Measurements from ENCODE around the gene PGA5.
A peak's percentile ranks its signal among the peaks of the same experiment; 100 is the strongest.

Gene PGA5

GRCh38 chr11:61267437-61267841, 26.5 kb downstream of the PGA5 start:
- DNase-seq (ENCODE audit: low read depth), result no peak

- DNase-seq (ENCODE audit: low read depth), result no peak
These were observed 27.7 kb downstream of the PGA5 start for GRCh38 chr11:61268588-61269250.

- DNase-seq (ENCODE audit: low read depth), result no peak
These were observed 29.5 kb downstream of the PGA5 start for GRCh38 chr11:61270354-61271076.

GRCh38 chr11:61272731-61273130, 31.8 kb downstream of the PGA5 start:
- DNase-seq (ENCODE audit: low read depth), result no peak

- DNase-seq (ENCODE audit: low read depth), result no peak
These were observed 32.5 kb downstream of the PGA5 start for GRCh38 chr11:61273178-61274078.

- no peak for DNase-seq (ENCODE audit: low read depth)
These were observed 33.1 kb downstream of the PGA5 start for GRCh38 chr11:61274084-61274483.

- no peak for DNase-seq (ENCODE audit: low read depth)
These were observed 34.2 kb downstream of the PGA5 start for GRCh38 chr11:61275191-61275590.

GRCh38 chr11:61277186-61278000, 36.4 kb downstream of the PGA5 start:
- no peak for DNase-seq (ENCODE audit: low read depth)

- no peak for DNase-seq (ENCODE audit: low read depth)
These were observed 37.1 kb downstream of the PGA5 start for GRCh38 chr11:61278001-61278470.

- no peak for DNase-seq (ENCODE audit: low read depth)
These were observed 39.1 kb downstream of the PGA5 start for GRCh38 chr11:61279934-61280659.

GRCh38 chr11:61280883-61281580, 40.1 kb downstream of the PGA5 start:
- DNase-seq (ENCODE audit: low read depth), result no peak

GRCh38 chr11:61281581-61282250, 40.7 kb downstream of the PGA5 start:
- DNase-seq (ENCODE audit: low read depth), result peak; percentile 27

GRCh38 chr11:61283613-61284012, 42.6 kb downstream of the PGA5 start:
- no peak for DNase-seq (ENCODE audit: low read depth)

GRCh38 chr11:61287338-61287977, 46.5 kb downstream of the PGA5 start:
- DNase-seq (ENCODE audit: low read depth), result no peak

- no peak for DNase-seq (ENCODE audit: low read depth)
These were observed 50.1 kb downstream of the PGA5 start for GRCh38 chr11:61290905-61291690.

- no peak for DNase-seq (ENCODE audit: low read depth)
These were observed 51.4 kb downstream of the PGA5 start for GRCh38 chr11:61292356-61292755.

GRCh38 chr11:61293867-61294716, 53.1 kb downstream of the PGA5 start:
- peak; percentile 41 for DNase-seq (ENCODE audit: low read depth)

Measured in activated T-cell treated with anti-CD3 and anti-CD28 coated beads for 24 hours (primary cell).